H54 (cell line): Measurements from ENCODE around the gene SLC22A16.
"Not testable (repeated sequence)": the region's sequence is repeated elsewhere in the genome, so short reads cannot be mapped to it uniquely, and the experiment has no call there.

Source experiments
- DNase-seq: peaks from one replicate; pipeline ENCODE4 v3.0.0; 2011; ENCODE audit warnings: low spot score, mixed read lengths; ENCODE audit not compliant: insufficient read length
- FAIRE-seq: peaks from 3 replicates; lab custom pipeline; 2011; peaks lifted over from hg19 to GRCh38; lab: Jason Lieb, UNC
- POLR2A ChIP-seq: IDR thresholded peaks from 2 replicates; pipeline ENCODE4 v1.6.1; 2011; ENCODE audit warnings: low read depth, mild to moderate bottlenecking, low read length

The SLC22A16 gene

GRCh38 chr6:110511401-110511800 is 35.0 kb upstream of the SLC22A16 start:
- FAIRE-seq (no peak), DNase-seq (no peak)
- no peak for TF ChIP-seq POLR2A

DNA sequence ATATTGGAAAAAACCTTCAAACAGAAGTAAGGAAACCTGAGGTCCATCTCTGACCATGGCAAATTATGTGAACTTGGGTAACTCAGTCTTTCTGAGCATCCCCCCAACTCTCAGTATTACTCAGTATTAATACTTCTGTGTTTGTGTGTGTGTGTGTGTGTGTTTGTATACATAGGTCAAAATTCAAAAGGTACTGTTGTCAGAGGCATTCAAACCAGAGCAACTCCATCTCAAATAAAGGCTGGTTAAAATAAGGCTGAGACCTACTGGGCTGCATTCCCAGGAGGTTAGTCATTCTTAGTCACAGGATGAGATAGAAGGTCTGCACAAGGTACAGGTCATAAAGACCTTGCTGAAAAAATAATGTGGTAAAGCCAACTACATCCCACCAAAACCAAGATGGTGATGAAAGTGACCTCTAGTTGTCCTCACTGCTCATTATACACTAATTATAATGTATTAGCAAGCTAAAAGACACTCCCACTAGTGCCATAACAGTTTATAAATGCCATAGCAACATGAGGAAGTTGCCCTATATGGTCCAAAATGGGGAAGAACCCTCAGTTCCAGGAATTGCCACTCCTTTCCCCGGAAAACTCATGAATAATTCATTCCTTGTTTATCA is 33.3 kb upstream of the SLC22A16 start:
- FAIRE-seq (peak; percentile 57), DNase-seq (no peak)
- no peak for TF ChIP-seq POLR2A

- not testable (repeated sequence) for DNase-seq, FAIRE-seq
Measured at GRCh38 chr6:110504891-110505290, 28.5 kb upstream of the SLC22A16 start.

- FAIRE-seq (no peak), DNase-seq (no peak)
- TF ChIP-seq POLR2A, result no peak
Measured at GRCh38 chr6:110495949-110496348, 19.5 kb upstream of the SLC22A16 start.

DNA sequence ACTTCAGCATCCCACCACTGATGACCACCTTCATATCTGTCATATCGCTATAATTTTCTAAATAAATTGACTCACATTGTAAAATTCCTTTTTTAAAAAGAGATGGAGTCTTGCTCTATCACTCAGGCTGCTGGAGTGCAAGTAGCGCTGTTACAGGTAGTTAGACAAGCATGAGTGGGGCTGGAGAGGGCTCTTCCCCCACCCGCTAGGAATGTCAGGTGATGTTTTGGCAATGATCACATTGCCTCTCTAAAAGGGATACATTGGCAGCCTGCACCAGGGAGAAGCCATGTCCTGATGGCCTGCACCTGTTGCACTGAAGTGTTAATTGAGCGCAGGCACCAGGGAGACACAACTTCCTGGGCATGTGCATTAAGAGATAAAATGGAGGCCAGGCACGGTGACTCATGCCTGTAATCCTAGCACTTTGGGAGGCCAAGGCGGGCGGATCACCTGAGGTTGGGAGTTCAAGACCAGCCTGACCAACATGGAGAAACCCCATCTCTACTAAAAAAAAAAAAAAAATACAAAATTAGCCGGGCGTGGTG is 16.9 kb upstream of the SLC22A16 start:
- FAIRE-seq, result no peak
- no peak for DNase-seq

GRCh38 chr6:110492584-110492983 is 16.2 kb upstream of the SLC22A16 start:
- TF ChIP-seq POLR2A, result no peak
- DNase-seq, result no peak
- no peak for FAIRE-seq

More for the DNA sequence above, 16.9 kb upstream of the SLC22A16 start:
- TF ChIP-seq POLR2A, result no peak

DNA sequence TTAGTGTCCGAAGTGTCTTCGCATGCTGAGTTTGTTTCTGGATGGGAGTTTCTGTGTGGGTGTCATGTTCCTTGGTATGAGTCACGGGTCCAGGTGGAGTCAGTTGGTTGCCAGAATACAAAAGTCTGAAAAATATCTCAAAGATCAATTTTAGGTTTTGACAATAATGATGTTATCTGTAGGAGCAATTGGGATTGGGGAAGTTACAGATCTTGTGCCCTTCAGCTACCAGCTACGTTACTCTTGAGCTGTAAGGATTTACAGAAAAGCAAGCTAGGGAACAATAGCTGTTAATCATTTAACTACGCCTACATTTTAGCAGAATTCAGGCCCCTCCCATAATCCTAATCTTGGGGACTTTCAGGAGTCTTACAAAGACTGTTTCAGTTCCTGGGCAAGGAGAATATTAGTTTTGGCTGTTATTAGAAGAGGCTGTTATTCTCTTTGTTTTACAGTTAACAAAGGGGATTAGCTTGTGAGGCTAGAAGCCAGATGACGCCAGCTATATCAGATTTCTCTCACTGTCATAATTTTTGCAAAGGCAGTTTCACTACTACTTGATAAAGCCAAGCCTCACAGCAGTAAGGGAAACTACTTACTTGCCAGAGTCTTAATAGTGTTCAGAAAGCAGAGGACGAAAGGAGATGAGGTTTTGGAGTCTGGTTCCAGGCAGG is 15.4 kb upstream of the SLC22A16 start:
- no peak for TF ChIP-seq POLR2A
- DNase-seq (no peak), FAIRE-seq (no peak)

GRCh38 chr6:110491299-110491643 is 14.9 kb upstream of the SLC22A16 start:
- DNase-seq (no peak), FAIRE-seq (no peak)
- TF ChIP-seq POLR2A, result no peak

- DNase-seq (no peak), FAIRE-seq (no peak)
- TF ChIP-seq POLR2A, result no peak
Measured at GRCh38 chr6:110490110-110490509, 13.7 kb upstream of the SLC22A16 start.

DNA sequence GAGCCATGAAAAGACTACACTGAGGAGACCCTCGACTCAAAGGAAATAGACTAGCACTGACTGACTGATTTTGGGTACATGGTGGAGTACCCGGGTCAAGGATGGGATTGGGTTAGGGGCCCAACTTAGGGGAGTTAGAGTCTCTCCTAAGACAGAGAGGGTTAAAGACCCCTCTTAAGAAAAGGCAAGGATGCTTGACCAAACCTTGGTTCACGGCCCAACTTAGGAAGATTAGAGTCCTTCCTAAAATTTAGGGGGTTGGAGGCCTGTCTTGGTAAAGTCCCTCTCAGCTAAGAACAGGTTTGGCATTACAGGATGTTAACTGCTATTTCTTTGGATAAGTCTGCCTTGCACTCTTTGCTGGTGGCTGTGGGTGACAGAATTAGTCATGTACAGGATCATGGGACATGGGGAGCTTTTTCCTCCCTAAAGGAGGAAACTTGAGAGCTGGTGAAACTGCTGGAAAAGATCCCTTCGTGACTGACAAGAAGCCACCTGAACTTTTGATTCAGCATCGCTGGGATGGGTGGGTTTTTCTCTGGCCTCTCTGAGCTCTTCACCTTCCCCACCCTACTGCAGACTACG is 12.3 kb upstream of the SLC22A16 start:
- no peak for DNase-seq
- FAIRE-seq, result no peak
- no peak for TF ChIP-seq POLR2A

- not testable (repeated sequence) for DNase-seq, FAIRE-seq
Measured at GRCh38 chr6:110487968-110488381, 11.6 kb upstream of the SLC22A16 start.

GRCh38 chr6:110486756-110487155 is 10.3 kb upstream of the SLC22A16 start:
- FAIRE-seq (no peak), DNase-seq (no peak)
- no peak for TF ChIP-seq POLR2A

- no peak for TF ChIP-seq POLR2A
- FAIRE-seq (no peak), DNase-seq (no peak)
Measured at GRCh38 chr6:110485491-110485890, 9.1 kb upstream of the SLC22A16 start.

- DNase-seq, result no peak
- FAIRE-seq, result no peak
- no peak for TF ChIP-seq POLR2A
Measured at GRCh38 chr6:110484321-110484720, 7.9 kb upstream of the SLC22A16 start.

GRCh38 chr6:110482774-110483400 is 6.5 kb upstream of the SLC22A16 start:
- no peak for TF ChIP-seq POLR2A
- FAIRE-seq, result no peak
- no peak for DNase-seq
